OCI-M2 (cell line): ENCODE results near the gene PACSIN3.
"Not testable (repeated sequence)": the region's sequence is repeated elsewhere in the genome, so short reads cannot be mapped to it uniquely, and the experiment has no call there.

Experiments used
- DNase-seq: peaks from one replicate; lab custom pipeline; 2025; ENCODE audit not compliant: unreplicated experiment; lab: John Stamatoyannopoulos, UW

The PACSIN3 gene

GRCh38 chr11:47186076-47186699 lies at the start of gene PACSIN3:
PACSIN3 (minus strand) TSS chr11:47186434; CDS start chr11:47182727, 3,707 bp downstream.
- no peak for DNase-seq

- no peak for DNase-seq
Observed at GRCh38 chr11:47235163-47235562, 48.9 kb upstream of the PACSIN3 start.

- DNase-seq = no peak
Observed at GRCh38 chr11:47234669-47235100, 48.5 kb upstream of the PACSIN3 start.

- no peak for DNase-seq
Observed at GRCh38 chr11:47233989-47234668, 47.9 kb upstream of the PACSIN3 start.

GRCh38 chr11:47233051-47233450 lies 46.8 kb upstream of the PACSIN3 start:
- no peak for DNase-seq

GRCh38 chr11:47229161-47229560 lies 42.9 kb upstream of the PACSIN3 start:
- DNase-seq = no peak

GRCh38 chr11:47225552-47226400 lies 39.5 kb upstream of the PACSIN3 start:
- no peak for DNase-seq

GRCh38 chr11:47222696-47223095 lies 36.5 kb upstream of the PACSIN3 start:
- no peak for DNase-seq

- DNase-seq = no peak
Observed at GRCh38 chr11:47220401-47220821, 34.2 kb upstream of the PACSIN3 start.

GRCh38 chr11:47216121-47216798 lies 30.0 kb upstream of the PACSIN3 start:
- no peak for DNase-seq

GRCh38 chr11:47215366-47215910 lies 29.2 kb upstream of the PACSIN3 start:
- DNase-seq = no peak

GRCh38 chr11:47213950-47214565 lies 27.8 kb upstream of the PACSIN3 start:
- peak; percentile 42 for DNase-seq

- DNase-seq = no peak
Observed at GRCh38 chr11:47212938-47213337, 26.7 kb upstream of the PACSIN3 start.

- DNase-seq = no peak
Observed at GRCh38 chr11:47208628-47209027, 22.4 kb upstream of the PACSIN3 start.

- not testable (repeated sequence) for DNase-seq
Observed at GRCh38 chr11:47208008-47208552, 21.8 kb upstream of the PACSIN3 start.

- no peak for DNase-seq
Observed at GRCh38 chr11:47207459-47207858, 21.2 kb upstream of the PACSIN3 start.

GRCh38 chr11:47206577-47206976 lies 20.3 kb upstream of the PACSIN3 start:
- not testable (repeated sequence) for DNase-seq

- DNase-seq = no peak
Observed at GRCh38 chr11:47204637-47204989, 18.4 kb upstream of the PACSIN3 start.

GRCh38 chr11:47202576-47202975 lies 16.3 kb upstream of the PACSIN3 start:
- DNase-seq = no peak

- DNase-seq = no peak
Observed at GRCh38 chr11:47201015-47201414, 14.8 kb upstream of the PACSIN3 start.
